ENCODE results near the gene RGS7. TPM values are rescaled to one million over a fixed set of nuclear protein-coding genes. Genes with fewer than 3 reads are reported as not detected.
"Not testable (repeated sequence)": the region's sequence is repeated elsewhere in the genome, so short reads cannot be mapped to it uniquely, and the experiment has no call there.

RGS7 gene
- polyA plus RNA-seq, 3 donors from 2014 or later, result not detected

DNA sequence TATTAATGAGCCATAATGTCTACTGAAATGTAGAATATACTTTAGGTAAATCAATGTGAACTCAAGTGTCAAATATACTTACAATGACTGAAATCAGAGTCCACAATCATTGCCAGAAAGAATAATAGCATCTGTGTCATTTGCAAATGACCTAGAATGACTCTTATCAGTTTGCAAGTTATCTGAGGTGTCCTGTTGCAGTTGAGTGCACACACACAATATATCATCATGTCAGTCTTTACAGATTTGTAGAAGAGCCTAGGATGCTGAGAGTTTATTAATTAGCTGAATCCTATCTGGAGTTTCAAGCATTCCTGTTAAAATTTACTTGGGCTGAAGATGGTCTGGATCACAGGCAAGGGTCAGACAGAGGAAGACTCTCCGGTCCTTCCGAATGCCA lies 421.1 kb downstream of the RGS7 start:
- no peak overlapping the region for H3K4me3 Mint-ChIP-seq
- peaks cover 0 to 7% (median 3%) of the 10 kb centered on the region in 3 donors for H3K36me3 Mint-ChIP-seq
- H3K4me1 Mint-ChIP-seq, result no peaks in the 10 kb centered on the region
- no peak for DNase-seq
- H3K27me3 Mint-ChIP-seq (ENCODE audit: low read depth in 3 of 3), result peaks cover 0 to 3% (median 0%) of the 10 kb centered on the region in 3 donors
- no peak overlapping the region for H3K27ac Mint-ChIP-seq
- H3K9me3 Mint-ChIP-seq, result peaks cover 5 to 36% (median 19%) of the 10 kb centered on the region in 6 donors

DNA sequence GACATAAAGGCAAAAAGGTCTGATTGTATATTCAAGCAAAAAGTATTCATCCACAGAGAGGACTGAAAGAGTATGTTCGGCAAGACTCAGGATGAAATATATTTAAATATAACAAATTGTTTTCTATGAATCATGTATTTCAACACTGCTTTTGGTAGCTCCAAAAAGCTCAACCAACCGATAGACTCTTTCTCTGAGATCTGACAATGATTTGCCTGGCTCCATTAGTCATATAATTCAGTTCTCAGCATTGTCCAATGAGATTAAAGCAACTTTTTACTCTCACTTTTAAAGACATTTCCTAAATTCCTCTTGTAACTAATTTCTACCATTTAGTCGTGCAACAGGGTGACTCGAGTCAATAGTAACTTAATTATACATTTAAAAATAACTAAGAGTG lies 426.0 kb downstream of the RGS7 start:
- Mint-ChIP-seq H3K27me3 (ENCODE audit: low read depth in 3 of 3) (peaks cover 0 to 1% (median 0%) of the 10 kb centered on the region in 3 donors), H3K27ac (no peak overlapping the region), H3K4me3 (no peak overlapping the region), H3K36me3 (no peaks in the 10 kb centered on the region), H3K9me3 (peaks cover 7 to 20% (median 12%) of the 10 kb centered on the region in 6 donors), H3K4me1 (no peaks in the 10 kb centered on the region)
- DNase-seq, result no peak

DNA sequence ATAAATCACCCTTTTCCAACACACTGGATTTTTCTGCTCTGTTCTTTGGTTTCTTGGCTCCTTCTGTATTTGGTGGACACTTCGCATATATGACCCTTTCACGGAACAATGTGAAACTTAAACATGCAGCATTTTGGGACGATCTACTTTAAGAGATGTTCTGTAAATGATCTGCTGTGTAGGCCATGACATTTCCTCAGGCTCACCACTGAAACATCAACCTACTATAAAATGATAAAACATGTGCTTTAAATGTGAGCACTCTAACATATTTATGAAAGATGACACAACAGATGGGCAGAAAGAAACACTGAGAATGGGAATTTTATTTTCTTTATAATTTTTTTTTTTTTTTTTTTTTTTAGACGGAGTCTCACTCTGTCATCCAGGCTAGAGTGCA lies 428.7 kb downstream of the RGS7 start:
- Mint-ChIP-seq H3K36me3 (no peaks in the 10 kb centered on the region), H3K9me3 (peaks cover 3 to 20% (median 10%) of the 10 kb centered on the region in 6 donors), H3K4me3 (no peak overlapping the region), H3K27ac (no peak overlapping the region), H3K27me3 (ENCODE audit: low read depth in 3 of 3) (peaks cover 0 to 1% (median 0%) of the 10 kb centered on the region in 3 donors), H3K4me1 (no peaks in the 10 kb centered on the region)
- no peak for DNase-seq

DNA sequence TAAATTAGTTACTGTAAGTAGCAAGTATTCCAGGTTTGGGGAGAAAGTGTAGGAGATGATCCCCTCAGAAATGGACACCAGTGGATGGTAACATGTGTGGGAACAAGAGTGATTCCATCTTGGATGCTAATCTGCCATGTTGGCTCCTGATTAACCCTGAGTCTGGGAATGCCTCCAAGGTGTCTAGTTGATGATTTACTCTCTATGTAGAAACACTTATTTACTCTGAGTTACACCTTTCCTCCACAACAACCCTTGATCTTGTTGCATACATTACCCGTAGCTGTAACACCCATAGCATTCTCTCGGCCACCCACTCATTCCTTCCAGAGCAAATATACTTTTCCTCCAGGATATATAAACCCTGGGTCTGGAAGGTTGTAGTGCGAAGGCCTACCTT lies 429.2 kb downstream of the RGS7 start:
- Mint-ChIP-seq H3K36me3 (no peaks in the 10 kb centered on the region), H3K9me3 (peaks cover 3 to 18% (median 9%) of the 10 kb centered on the region in 6 donors), H3K27ac (no peak overlapping the region), H3K27me3 (ENCODE audit: low read depth in 3 of 3) (peaks cover 0 to 1% (median 0%) of the 10 kb centered on the region in 3 donors), H3K4me3 (no peak overlapping the region), H3K4me1 (no peaks in the 10 kb centered on the region)
- DNase-seq, result no peak

DNA sequence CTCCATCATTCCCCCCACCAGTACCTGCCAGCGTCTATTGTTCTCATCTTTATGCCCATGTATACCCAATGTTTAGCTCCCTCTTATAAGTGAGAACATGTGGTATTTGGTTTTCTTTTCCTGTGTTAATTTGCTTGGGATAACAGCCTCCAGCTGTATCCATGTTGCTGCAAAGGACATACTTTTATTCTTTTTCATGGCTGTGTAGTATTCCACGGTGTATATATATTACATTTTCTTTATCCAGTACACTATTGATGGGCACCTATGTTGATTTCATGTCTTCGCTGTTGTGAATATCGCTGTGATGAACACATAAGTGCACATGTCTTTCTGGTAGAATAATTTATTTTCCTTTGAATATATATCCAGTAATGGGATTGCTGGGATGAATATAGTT lies 431.7 kb downstream of the RGS7 start:
- no peaks in the 10 kb centered on the region for H3K4me1 Mint-ChIP-seq
- DNase-seq, result no peak
- H3K4me3 Mint-ChIP-seq, result no peak overlapping the region
- no peak overlapping the region for H3K27ac Mint-ChIP-seq
- no peaks in the 10 kb centered on the region for H3K36me3 Mint-ChIP-seq
- peaks cover 5 to 19% (median 9%) of the 10 kb centered on the region in 6 donors for H3K9me3 Mint-ChIP-seq
- H3K27me3 Mint-ChIP-seq (ENCODE audit: low read depth in 3 of 3), result peaks cover 0 to 1% (median 0%) of the 10 kb centered on the region in 3 donors

DNA sequence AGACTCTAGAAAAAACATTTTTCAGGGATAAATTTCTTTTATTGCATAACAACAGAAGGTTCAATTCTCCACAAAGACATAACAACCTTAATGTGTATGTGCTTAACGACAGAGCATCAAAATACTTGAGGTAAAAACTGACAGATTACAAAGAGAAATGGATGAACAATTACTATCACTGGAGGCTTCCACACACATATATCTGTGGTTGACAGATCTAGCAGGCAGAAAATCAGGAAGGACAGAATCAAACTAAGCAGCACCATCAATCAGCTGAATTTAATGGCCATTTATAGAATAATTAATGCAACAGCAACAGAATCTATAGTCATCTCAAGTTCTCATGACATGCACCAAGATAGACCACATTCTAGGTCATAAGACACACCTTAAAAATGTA lies 439.0 kb downstream of the RGS7 start:
- Mint-ChIP-seq H3K27me3 (ENCODE audit: low read depth in 3 of 3) (peaks cover 0 to 2% (median 2%) of the 10 kb centered on the region in 3 donors), H3K4me3 (no peak overlapping the region), H3K4me1 (no peaks in the 10 kb centered on the region)

DNA sequence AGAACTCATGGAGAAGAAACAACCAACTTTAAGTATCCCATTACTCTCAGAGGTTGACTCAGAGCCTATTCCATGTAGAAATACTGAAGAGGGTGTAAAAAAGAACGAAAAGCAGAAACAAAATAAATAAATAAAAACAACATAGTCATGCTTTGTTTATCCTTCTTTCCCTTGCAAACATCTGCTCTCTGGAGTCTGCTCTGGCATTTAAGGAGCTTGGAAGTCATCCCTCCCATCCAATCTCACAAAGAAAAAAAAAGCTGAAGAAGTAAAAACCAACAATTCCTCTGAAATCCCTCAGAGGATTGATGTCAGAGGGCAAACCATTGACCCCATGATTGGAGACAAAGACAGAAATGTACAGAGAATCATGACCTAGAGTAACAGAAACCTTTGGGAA lies 442.5 kb downstream of the RGS7 start:
- no peak overlapping the region for H3K27ac Mint-ChIP-seq
- no peak overlapping the region for H3K4me3 Mint-ChIP-seq
- no peak for DNase-seq
- peaks cover 0 to 2% (median 2%) of the 10 kb centered on the region in 3 donors for H3K27me3 Mint-ChIP-seq (ENCODE audit: low read depth in 3 of 3)
- H3K4me1 Mint-ChIP-seq, result no peaks in the 10 kb centered on the region
- H3K36me3 Mint-ChIP-seq, result no peaks in the 10 kb centered on the region
- H3K9me3 Mint-ChIP-seq, result peaks cover 4 to 39% (median 8%) of the 10 kb centered on the region in 6 donors

More for the DNA sequence above, 439.0 kb downstream of the RGS7 start:
- Mint-ChIP-seq H3K36me3 (no peaks in the 10 kb centered on the region), H3K9me3 (peaks cover 4 to 42% (median 9%) of the 10 kb centered on the region in 6 donors), H3K27ac (no peak overlapping the region)
- no peak for DNase-seq

DNA sequence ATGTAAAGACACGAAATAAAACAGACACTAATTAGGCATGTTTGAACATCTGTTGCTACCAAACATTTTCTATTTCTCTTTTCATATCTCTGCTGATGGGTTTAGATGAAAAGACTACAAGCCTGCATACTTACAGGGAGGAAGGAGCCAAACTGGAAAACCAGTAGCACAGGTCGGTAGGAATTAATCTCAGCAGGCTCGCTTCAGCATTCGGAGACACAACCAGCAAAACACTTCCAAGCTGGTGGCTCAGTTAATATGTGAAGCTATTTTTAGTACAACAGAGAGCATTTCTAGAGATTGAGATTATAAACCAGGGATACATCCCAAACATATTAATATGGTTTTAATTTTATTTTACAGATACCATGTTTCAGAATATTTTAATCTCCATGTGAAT lies 444.2 kb downstream of the RGS7 start:
- Mint-ChIP-seq H3K4me1 (no peaks in the 10 kb centered on the region), H3K27me3 (ENCODE audit: low read depth in 3 of 3) (peaks cover 0 to 2% (median 0%) of the 10 kb centered on the region in 3 donors), H3K36me3 (no peaks in the 10 kb centered on the region), H3K9me3 (peaks cover 4 to 31% (median 9%) of the 10 kb centered on the region in 6 donors), H3K27ac (no peak overlapping the region), H3K4me3 (no peak overlapping the region)
- no peak for DNase-seq

DNA sequence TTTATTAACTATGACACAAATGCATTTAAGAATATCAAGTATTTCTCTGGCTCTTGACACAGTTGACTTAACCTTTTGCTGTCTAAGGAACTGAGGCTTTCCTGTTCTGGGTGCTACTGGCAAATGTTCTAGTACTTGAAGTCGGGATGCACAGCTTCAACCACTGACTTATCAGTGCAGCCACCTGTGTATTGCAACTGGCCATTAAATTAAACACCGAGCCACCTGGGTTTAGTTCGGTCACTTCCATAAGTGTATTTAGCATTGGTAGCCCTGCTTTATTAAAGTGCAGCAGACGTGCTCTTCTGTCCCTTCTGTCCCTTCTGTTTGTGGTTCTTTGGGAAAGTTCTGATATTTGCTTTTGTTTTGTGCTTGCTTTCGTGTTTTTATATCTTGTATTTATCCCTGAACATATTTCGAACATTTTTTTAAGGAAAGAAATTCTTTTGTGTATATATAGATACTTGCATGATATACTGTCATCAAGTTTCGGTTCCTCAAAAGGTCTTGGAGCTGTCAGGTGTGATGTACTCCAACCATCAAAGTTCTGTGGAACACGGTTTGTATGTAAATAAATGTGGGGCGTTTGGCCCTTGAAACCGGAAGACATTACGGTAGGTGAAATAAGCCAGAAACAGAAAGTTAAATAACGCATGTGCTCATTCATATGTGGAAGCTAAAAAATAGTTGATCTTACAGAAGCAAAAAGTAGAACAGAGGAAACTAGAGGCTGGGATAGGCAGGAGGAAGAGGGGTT lies 447.1 kb downstream of the RGS7 start:
- no peak overlapping the region for H3K27ac Mint-ChIP-seq
- no peak for DNase-seq
- no peaks in the 10 kb centered on the region for H3K4me1 Mint-ChIP-seq
- peaks cover 1 to 15% (median 7%) of the 10 kb centered on the region in 6 donors for H3K9me3 Mint-ChIP-seq
- H3K36me3 Mint-ChIP-seq, result no peaks in the 10 kb centered on the region
- no peak overlapping the region for H3K4me3 Mint-ChIP-seq
- H3K27me3 Mint-ChIP-seq (ENCODE audit: low read depth in 3 of 3), result peaks cover 0 to 2% (median 0%) of the 10 kb centered on the region in 3 donors

DNA sequence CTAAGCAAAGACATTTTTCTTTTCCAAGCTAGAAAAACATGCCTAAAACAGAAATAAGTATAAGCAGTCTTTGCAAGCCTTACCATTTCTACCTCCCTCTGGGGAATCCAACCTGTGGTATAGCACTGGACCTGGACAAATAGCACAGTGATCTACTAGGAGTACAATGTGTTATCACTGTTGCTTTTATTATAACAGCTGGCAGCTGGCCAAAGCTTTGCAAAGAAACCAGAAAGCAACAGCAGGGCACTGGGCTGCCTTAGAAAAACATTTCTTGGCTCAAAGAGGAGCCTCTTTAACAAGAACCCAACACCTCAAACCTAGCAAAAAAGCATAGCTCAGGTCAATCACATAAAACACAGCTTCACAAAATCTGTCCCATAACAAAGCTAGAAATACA lies 450.5 kb downstream of the RGS7 start:
- Mint-ChIP-seq H3K4me1 (no peaks in the 10 kb centered on the region), H3K9me3 (peaks cover 3 to 38% (median 10%) of the 10 kb centered on the region in 6 donors), H3K36me3 (no peaks in the 10 kb centered on the region), H3K27me3 (ENCODE audit: low read depth in 3 of 3) (peaks cover 0 to 2% (median 0%) of the 10 kb centered on the region in 3 donors), H3K4me3 (no peak overlapping the region), H3K27ac (no peak overlapping the region)
- DNase-seq, result no peak

DNA sequence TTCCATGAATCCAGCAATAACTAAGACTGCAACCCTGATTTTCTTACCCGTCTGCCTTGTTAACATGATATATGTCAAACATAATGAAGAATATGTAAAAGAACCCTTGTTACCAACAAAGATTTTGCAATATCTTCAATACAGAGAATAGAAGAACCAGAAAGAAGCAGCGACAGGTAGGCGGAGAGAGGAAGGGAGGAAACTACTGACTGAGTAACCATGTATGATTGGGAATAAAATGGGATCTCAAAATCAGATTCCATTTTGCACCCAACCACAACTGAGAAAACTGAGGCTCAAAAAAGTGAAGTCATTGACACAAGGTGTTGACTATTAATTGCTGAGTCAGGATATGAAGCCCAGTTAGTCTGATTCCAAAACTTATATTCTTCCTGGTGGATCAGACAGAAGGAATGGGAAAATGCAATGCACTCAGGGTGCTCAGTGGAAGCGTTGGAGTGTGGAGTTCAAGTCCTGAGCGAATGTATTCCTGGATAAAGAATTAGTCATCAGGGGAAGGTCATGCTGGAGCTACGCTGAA lies 451.7 kb downstream of the RGS7 start:
- no peak for DNase-seq
- H3K36me3 Mint-ChIP-seq, result no peaks in the 10 kb centered on the region
- H3K9me3 Mint-ChIP-seq, result peaks cover 2 to 34% (median 7%) of the 10 kb centered on the region in 6 donors
- H3K27me3 Mint-ChIP-seq (ENCODE audit: low read depth in 3 of 3), result no peaks in the 10 kb centered on the region
- H3K4me1 Mint-ChIP-seq, result no peaks in the 10 kb centered on the region
- no peak overlapping the region for H3K4me3 Mint-ChIP-seq
- H3K27ac Mint-ChIP-seq, result no peak overlapping the region

DNA sequence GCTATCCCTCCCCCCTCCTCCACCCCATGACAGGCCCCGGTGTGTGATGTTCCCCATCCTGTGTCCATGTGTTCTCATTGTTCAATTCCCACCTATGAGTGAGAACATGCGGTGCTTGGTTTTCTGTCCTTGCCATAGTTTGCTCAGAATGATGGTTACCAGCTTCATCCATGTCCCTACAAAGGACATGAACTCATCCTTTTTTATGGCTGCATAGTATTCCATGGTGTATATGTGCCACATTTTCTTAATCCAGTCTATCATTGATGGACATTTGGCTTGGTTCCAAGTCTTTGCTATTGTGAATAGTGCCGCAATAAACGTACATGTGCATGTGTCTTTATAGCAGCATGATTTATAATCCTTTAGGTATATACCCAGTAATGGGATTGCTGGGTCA lies 461.6 kb downstream of the RGS7 start:
- H3K4me3 Mint-ChIP-seq; H3K4me1 Mint-ChIP-seq; H3K27me3 Mint-ChIP-seq (ENCODE audit: low read depth in 3 of 3); H3K27ac Mint-ChIP-seq; H3K36me3 Mint-ChIP-seq; DNase-seq: not testable (repeated sequence)
- H3K9me3 Mint-ChIP-seq, result peaks cover 3 to 18% (median 10%) of the 10 kb centered on the region in 6 donors

DNA sequence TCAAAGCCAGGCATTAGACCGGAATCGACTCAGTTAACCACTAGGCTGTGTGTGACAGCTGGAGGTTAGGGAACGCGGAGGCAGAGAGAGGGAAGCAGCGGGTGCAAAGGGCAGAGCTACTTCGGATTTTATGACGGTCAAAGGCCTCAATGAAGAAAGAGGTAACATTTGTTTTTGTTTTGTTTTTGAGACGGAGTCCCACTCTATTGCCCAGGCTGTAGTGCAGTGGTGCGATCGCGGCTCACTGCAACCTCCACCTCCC lies 468.3 kb downstream of the RGS7 start:
- H3K27ac Mint-ChIP-seq, result no peak overlapping the region
- no peaks in the 10 kb centered on the region for H3K27me3 Mint-ChIP-seq (ENCODE audit: low read depth in 3 of 3)
- no peak overlapping the region for H3K4me3 Mint-ChIP-seq

DNA sequence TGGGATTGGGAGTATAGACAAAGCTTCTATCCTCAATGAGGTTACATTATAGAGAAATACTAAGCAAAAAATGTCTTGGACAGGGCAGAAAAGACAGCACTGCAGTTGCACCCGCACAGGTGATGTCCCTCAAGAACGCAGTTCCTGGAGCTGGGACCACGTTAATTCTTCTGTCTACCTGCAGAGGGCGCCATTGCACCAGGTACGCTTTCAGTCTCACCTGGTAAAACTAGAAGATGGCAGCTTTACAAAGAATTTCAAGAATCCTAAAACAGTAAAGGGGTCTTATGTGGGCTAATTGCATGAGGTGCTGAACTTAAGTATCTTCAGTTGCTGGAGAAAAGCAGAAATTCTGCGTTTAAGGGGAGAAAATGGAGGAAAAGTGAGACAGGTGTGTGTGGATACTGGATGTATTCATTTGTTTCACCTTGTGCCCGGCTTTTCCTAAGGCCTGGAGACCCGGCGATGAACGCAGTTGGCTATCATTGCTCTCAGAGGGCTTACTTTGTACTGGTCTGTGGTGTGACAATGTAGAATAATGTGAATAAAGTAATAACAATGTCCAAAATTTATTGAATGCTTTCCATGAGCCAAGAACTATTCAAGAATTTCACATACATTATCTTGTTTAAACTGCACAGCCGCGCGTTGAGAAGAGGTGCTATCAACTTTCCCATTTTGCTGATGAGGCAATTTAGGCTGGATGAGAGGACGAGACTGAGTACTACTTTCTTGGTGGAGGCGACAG lies 468.8 kb downstream of the RGS7 start:
- peaks cover 0 to 6% (median 4%) of the 10 kb centered on the region in 6 donors for H3K9me3 Mint-ChIP-seq
- DNase-seq, result no peak
- no peak overlapping the region for H3K4me3 Mint-ChIP-seq

More for the DNA sequence above, 468.3 kb downstream of the RGS7 start:
- H3K4me1 Mint-ChIP-seq, result no peaks in the 10 kb centered on the region
- H3K9me3 Mint-ChIP-seq, result peaks cover 0 to 6% (median 3%) of the 10 kb centered on the region in 6 donors
- no peak for DNase-seq
- H3K36me3 Mint-ChIP-seq, result no peaks in the 10 kb centered on the region

More for the DNA sequence above, 468.8 kb downstream of the RGS7 start:
- H3K4me1 Mint-ChIP-seq, result no peaks in the 10 kb centered on the region
- H3K36me3 Mint-ChIP-seq, result no peaks in the 10 kb centered on the region
- H3K27me3 Mint-ChIP-seq (ENCODE audit: low read depth in 3 of 3), result peaks cover 0 to 1% (median 0%) of the 10 kb centered on the region in 3 donors
- no peak overlapping the region for H3K27ac Mint-ChIP-seq

Data from immature natural killer cell (primary cell).